Measurements from ENCODE around the gene EPB41L4A.

The EPB41L4A gene

GRCh38 chr5:112195924-112196323, 223.2 kb downstream of the EPB41L4A start:
- H3K4me1 ChIP-seq (ENCODE audit: insufficient read depth, low read length): no peaks in the 10 kb centered on the region

GRCh38 chr5:112192866-112193265, 226.2 kb downstream of the EPB41L4A start:
- no peak overlapping the region for H3K9ac ChIP-seq (ENCODE audit: low read depth, low read length)
- no peaks in the 10 kb centered on the region for H3K36me3 ChIP-seq (ENCODE audit: insufficient read depth, low read length)
- H3K4me1 ChIP-seq (ENCODE audit: insufficient read depth, low read length): no peaks in the 10 kb centered on the region
- H3K9me3 ChIP-seq (ENCODE audit: control insufficient read depth, insufficient read depth, low read length): no peaks in the 10 kb centered on the region

More at GRCh38 chr5:112195924-112196323, 223.2 kb downstream of the EPB41L4A start:
- no peak overlapping the region for H3K9ac ChIP-seq (ENCODE audit: low read depth, low read length)
- H3K36me3 ChIP-seq (ENCODE audit: insufficient read depth, low read length): no peaks in the 10 kb centered on the region
- H3K9me3 ChIP-seq (ENCODE audit: control insufficient read depth, insufficient read depth, low read length): no peaks in the 10 kb centered on the region

DNA sequence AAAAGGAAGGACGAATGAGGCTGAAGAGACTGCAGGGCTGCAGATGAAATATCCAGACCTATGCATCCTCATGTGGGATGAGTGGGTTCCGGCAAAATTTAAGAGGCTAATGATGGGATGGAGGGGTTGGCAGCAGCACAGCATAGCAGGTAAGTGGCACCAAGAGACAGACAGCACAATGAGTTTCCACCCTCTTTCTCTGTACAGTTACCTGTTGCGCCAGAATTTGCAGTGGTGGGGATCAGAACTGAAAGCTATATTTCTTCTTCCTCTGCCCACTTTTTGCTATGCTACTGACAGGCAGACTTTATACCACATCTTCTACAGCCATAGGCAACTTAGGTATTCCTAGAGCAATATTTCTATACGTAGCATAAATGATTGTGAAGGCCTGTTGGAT, 227.0 kb downstream of the EPB41L4A start:
- Histone ChIP-seq H3K36me3 (ENCODE audit: insufficient read depth, low read length) (no peaks in the 10 kb centered on the region), H3K4me1 (ENCODE audit: insufficient read depth, low read length) (no peaks in the 10 kb centered on the region), H3K9me3 (ENCODE audit: control insufficient read depth, insufficient read depth, low read length) (no peaks in the 10 kb centered on the region), H3K9ac (ENCODE audit: low read depth, low read length) (no peak overlapping the region)

GRCh38 chr5:112189391-112189790, 229.7 kb downstream of the EPB41L4A start:
- Histone ChIP-seq H3K36me3 (ENCODE audit: insufficient read depth, low read length) (no peaks in the 10 kb centered on the region), H3K4me1 (ENCODE audit: insufficient read depth, low read length) (no peaks in the 10 kb centered on the region), H3K9ac (ENCODE audit: low read depth, low read length) (no peak overlapping the region), H3K9me3 (ENCODE audit: control insufficient read depth, insufficient read depth, low read length) (no peaks in the 10 kb centered on the region)

GRCh38 chr5:112186401-112186990, 232.6 kb downstream of the EPB41L4A start:
- no peak overlapping the region for H3K9ac ChIP-seq (ENCODE audit: low read depth, low read length)
- H3K36me3 ChIP-seq (ENCODE audit: insufficient read depth, low read length): no peaks in the 10 kb centered on the region
- peaks cover 7% of the 10 kb centered on the region; the same call in 1 of the 2 replicates for H3K4me1 ChIP-seq (ENCODE audit: insufficient read depth, low read length)
- H3K9me3 ChIP-seq (ENCODE audit: control insufficient read depth, insufficient read depth, low read length): no peaks in the 10 kb centered on the region

DNA sequence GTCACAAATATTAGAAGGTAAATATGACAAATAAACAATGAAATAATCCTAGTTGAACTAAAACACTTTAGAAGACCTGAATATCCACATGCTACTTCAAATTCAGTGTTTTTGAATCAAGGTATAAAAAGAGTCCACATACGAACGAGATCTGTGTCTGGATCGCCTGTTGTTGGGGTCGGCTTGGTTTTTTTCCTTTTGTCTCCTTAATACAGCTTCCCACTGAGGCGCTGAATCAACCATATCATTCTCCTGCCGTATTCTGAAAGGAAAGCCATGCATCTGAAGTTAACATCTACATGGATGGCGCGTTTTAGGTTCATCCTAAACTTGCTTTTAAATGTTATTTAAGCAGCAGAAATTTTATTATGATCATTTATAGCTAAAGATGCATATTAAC, 235.2 kb downstream of the EPB41L4A start:
- H3K4me1 ChIP-seq (ENCODE audit: insufficient read depth, low read length): peaks cover 7% of the 10 kb centered on the region; the same call in 1 of the 2 replicates
- no peak overlapping the region for H3K9ac ChIP-seq (ENCODE audit: low read depth, low read length)
- no peaks in the 10 kb centered on the region for H3K9me3 ChIP-seq (ENCODE audit: control insufficient read depth, insufficient read depth, low read length)
- no peaks in the 10 kb centered on the region for H3K36me3 ChIP-seq (ENCODE audit: insufficient read depth, low read length)

DNA sequence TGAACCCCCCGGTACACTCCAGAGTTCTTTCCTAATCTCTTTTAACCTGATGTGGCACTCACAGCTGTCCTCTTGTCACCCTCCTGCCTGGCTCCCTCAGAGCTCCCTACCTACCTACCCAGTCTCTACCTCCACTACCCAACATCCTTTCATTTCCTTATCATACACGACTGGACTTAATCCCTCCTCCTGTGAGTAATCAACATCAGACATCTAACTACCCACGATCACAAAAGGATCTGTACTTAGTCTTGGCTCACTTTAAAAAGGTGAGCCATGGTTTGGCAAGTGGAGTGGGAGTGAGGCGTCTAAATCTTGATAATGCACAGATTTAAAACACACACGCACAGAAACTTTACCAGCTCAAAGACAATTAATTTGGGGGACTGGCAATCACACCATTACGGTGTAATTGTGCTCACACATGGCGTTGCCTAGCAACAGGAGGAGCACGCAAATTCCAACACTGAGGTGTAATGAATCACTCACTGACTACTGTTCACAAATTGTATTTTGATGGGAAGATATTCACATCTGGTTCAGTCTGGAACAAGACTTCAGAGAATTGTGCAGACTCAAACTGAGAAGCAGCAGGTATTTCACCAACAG, 235.9 kb downstream of the EPB41L4A start:
- Histone ChIP-seq H3K9ac (ENCODE audit: low read depth, low read length) (no peak overlapping the region), H3K36me3 (ENCODE audit: insufficient read depth, low read length) (no peaks in the 10 kb centered on the region), H3K9me3 (ENCODE audit: control insufficient read depth, insufficient read depth, low read length) (no peaks in the 10 kb centered on the region), H3K4me1 (ENCODE audit: insufficient read depth, low read length) (peaks cover 7% of the 10 kb centered on the region; the same call in 1 of the 2 replicates)

DNA sequence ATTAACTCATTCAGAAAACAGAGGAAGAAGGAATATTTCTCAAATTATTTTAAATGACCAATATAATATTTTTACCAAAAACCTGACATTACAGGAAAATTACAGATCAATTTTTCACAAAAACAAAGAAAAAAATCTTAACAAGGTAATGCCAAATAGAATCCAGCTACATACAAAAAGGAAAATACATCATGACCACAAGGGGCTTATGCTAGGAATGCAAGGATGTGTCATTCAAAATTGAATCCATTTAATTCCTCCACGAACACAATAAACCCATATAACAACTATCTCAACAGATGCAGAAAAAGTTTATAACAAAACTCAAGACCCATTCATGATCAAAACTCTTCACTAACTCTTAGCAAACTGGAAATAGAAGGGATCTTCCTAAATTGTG, 239.8 kb downstream of the EPB41L4A start:
- Histone ChIP-seq H3K4me1 (ENCODE audit: insufficient read depth, low read length) (peaks cover 7% of the 10 kb centered on the region; the same call in 1 of the 2 replicates), H3K9ac (ENCODE audit: low read depth, low read length) (no peak overlapping the region), H3K36me3 (ENCODE audit: insufficient read depth, low read length) (no peaks in the 10 kb centered on the region), H3K9me3 (ENCODE audit: control insufficient read depth, insufficient read depth, low read length) (no peaks in the 10 kb centered on the region)

DNA sequence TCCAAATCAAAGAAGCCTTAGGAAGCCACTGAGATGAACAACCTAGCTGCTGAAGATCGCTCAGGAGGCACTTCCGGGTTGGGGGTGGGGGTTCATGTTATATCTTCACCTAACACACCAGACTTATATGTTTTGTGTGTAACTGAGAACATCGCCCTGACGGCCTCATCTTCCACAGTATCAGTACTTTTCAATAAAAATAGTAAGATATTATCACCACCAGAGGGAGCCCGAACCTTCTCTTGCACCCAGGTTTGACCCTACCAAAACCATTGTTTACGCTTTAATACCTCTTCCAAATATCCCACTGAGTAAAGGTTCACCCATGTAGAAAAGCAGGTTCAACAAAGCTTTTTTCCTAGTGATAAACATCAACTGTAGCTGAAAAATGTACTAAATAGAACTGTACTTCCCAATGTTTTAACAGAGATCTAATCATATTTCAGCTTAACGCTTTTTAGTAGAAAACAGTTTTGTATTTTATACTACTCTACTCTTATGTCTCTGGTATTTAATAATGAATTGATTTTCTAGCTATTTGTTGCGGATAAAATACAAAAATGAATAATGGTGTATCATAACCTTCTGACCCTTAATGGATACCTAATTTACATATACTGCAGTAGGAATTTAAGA, 244.0 kb downstream of the EPB41L4A start:
- no peaks in the 10 kb centered on the region for H3K4me1 ChIP-seq (ENCODE audit: insufficient read depth, low read length)
- H3K36me3 ChIP-seq (ENCODE audit: insufficient read depth, low read length): no peaks in the 10 kb centered on the region
- H3K9ac ChIP-seq (ENCODE audit: low read depth, low read length): no peak overlapping the region
- H3K9me3 ChIP-seq (ENCODE audit: control insufficient read depth, insufficient read depth, low read length): no peaks in the 10 kb centered on the region

- H3K9me3 ChIP-seq (ENCODE audit: control insufficient read depth, insufficient read depth, low read length): no peaks in the 10 kb centered on the region
- H3K4me1 ChIP-seq (ENCODE audit: insufficient read depth, low read length): peaks cover 26% of the 10 kb centered on the region
- peak overlapping the region; percentile 11; the same call in 1 of the 2 replicates for H3K9ac ChIP-seq (ENCODE audit: low read depth, low read length)
- peaks cover 27% of the 10 kb centered on the region for H3K36me3 ChIP-seq (ENCODE audit: insufficient read depth, low read length)
Measured at GRCh38 chr5:112165897-112166737, 253.0 kb downstream of the EPB41L4A start.

GRCh38 chr5:112165399-112165798, 253.7 kb downstream of the EPB41L4A start:
- Histone ChIP-seq H3K9me3 (ENCODE audit: control insufficient read depth, insufficient read depth, low read length) (no peaks in the 10 kb centered on the region), H3K9ac (ENCODE audit: low read depth, low read length) (peak overlapping the region; percentile 11; the same call in 1 of the 2 replicates), H3K4me1 (ENCODE audit: insufficient read depth, low read length) (peaks cover 26% of the 10 kb centered on the region), H3K36me3 (ENCODE audit: insufficient read depth, low read length) (peaks cover 27% of the 10 kb centered on the region)

- Histone ChIP-seq H3K9ac (ENCODE audit: low read depth, low read length) (no peak overlapping the region), H3K9me3 (ENCODE audit: control insufficient read depth, insufficient read depth, low read length) (no peaks in the 10 kb centered on the region), H3K36me3 (ENCODE audit: insufficient read depth, low read length) (peaks cover 27% of the 10 kb centered on the region), H3K4me1 (ENCODE audit: insufficient read depth, low read length) (peaks cover 26% of the 10 kb centered on the region)
Measured at GRCh38 chr5:112163435-112163834, 255.6 kb downstream of the EPB41L4A start.

GRCh38 chr5:112161392-112161748, 257.7 kb downstream of the EPB41L4A start:
- Histone ChIP-seq H3K9me3 (ENCODE audit: control insufficient read depth, insufficient read depth, low read length) (no peaks in the 10 kb centered on the region), H3K9ac (ENCODE audit: low read depth, low read length) (peak overlapping the region; percentile 95), H3K4me1 (ENCODE audit: insufficient read depth, low read length) (peaks cover 14% of the 10 kb centered on the region), H3K36me3 (ENCODE audit: insufficient read depth, low read length) (peaks cover 27% of the 10 kb centered on the region)

- Histone ChIP-seq H3K36me3 (ENCODE audit: insufficient read depth, low read length) (peaks cover 27% of the 10 kb centered on the region), H3K4me1 (ENCODE audit: insufficient read depth, low read length) (peaks cover 9% of the 10 kb centered on the region), H3K9ac (ENCODE audit: low read depth, low read length) (peak overlapping the region; percentile 95), H3K9me3 (ENCODE audit: control insufficient read depth, insufficient read depth, low read length) (no peaks in the 10 kb centered on the region)
Measured at GRCh38 chr5:112160652-112161391, 258.3 kb downstream of the EPB41L4A start.
